ENCODE data around the gene KIFAP3.

KIFAP3 gene

GRCh38 chr1:170041423-170042192 is 32.9 kb downstream of the KIFAP3 start:
- CTCF ChIA-PET = interaction anchor here (1.3 kb wide), 1 partner anchor 14 kb away, joined by 3 read pairs; no protein-coding TSS in a partner anchor

DNA sequence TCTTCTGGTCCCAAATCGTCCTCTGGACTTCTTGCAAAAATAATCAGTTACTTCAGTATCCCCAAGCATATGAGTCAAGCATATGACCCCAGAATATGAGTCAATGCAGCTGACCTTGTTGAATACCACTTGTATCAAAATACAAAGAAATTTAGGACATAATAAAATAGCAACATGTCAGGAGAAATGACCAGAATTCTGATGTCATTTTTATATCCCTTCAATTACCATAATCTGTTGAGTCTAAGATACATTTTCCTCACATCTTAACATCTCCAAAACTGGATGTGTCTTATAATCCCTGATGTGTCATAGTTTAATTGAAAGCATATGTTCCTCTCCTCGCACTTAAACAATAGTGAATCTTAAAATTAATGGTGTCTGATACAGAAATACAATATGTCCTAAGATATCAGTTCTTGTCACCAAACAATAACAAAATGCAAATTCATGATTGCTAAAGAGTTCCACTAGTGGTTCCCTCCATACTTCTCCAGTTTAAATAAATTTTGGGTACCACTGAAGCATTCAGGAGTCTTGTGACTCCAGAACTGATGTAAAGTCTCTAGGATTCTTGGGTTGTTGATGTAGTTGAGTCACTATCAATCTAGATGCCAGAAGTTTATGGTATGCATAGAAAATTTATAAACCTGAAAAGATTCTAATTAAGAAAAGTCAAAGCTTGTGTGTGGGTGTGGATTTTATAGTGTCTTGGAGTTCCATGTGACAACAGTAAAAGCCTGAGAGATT is 41.8 kb downstream of the KIFAP3 start:
- ChIA-PET CTCF (no interaction called here), POLR2A (no interaction called here)
- no peak for DNase-seq (ENCODE audit: extremely low spot score)
- TF ChIP-seq, protein P1, sequence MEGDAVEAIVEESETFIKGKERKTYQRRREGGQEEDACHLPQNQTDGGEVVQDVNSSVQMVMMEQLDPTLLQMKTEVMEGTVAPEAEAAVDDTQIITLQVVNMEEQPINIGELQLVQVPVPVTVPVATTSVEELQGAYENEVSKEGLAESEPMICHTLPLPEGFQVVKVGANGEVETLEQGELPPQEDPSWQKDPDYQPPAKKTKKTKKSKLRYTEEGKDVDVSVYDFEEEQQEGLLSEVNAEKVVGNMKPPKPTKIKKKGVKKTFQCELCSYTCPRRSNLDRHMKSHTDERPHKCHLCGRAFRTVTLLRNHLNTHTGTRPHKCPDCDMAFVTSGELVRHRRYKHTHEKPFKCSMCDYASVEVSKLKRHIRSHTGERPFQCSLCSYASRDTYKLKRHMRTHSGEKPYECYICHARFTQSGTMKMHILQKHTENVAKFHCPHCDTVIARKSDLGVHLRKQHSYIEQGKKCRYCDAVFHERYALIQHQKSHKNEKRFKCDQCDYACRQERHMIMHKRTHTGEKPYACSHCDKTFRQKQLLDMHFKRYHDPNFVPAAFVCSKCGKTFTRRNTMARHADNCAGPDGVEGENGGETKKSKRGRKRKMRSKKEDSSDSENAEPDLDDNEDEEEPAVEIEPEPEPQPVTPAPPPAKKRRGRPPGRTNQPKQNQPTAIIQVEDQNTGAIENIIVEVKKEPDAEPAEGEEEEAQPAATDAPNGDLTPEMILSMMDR (IDR thresholded peaks at IDR 0.05; ENCODE audit: control extremely low read depth, extremely low read depth, low read depth, missing control alignments) = no peak

More at GRCh38 chr1:170041423-170042192, 32.9 kb downstream of the KIFAP3 start:
- POLR2A ChIA-PET = no interaction called here
- DNase-seq (ENCODE audit: extremely low spot score) = no peak
- TF ChIP-seq, protein P1 (IDR thresholded peaks at IDR 0.05; ENCODE audit: control extremely low read depth, extremely low read depth, low read depth, missing control alignments) = no peak

GRCh38 chr1:170030212-170030611 is 44.3 kb downstream of the KIFAP3 start:
- CTCF ChIA-PET = no interaction called here
- DNase-seq (ENCODE audit: extremely low spot score) = no peak
- POLR2A ChIA-PET = no interaction called here
- TF ChIP-seq, protein P1 (IDR thresholded peaks at IDR 0.05; ENCODE audit: control extremely low read depth, extremely low read depth, low read depth, missing control alignments) = no peak

DNA sequence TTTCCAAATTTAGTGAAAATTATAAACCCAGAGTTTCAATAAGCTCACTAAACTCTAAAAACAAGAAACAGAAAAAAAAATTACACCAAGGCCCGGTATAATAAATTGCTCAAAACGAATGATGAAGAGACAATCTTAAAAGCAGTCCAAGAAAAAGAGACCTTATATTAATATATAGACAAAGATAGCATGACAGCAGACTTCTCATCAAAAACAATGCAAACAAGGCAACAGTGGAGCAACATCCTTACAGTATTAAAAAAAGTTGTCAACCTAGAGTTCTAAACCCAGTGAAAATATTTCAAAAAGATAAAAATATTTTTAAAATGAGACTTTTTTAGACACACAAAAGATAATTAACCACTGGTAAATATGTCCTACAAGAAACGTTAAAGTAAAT is 46.7 kb downstream of the KIFAP3 start:
- CTCF ChIA-PET = no interaction called here
- TF ChIP-seq, protein P1 (IDR thresholded peaks at IDR 0.05; ENCODE audit: control extremely low read depth, extremely low read depth, low read depth, missing control alignments) = no peak
- DNase-seq (ENCODE audit: extremely low spot score) = no peak
- POLR2A ChIA-PET = no interaction called here

DNA sequence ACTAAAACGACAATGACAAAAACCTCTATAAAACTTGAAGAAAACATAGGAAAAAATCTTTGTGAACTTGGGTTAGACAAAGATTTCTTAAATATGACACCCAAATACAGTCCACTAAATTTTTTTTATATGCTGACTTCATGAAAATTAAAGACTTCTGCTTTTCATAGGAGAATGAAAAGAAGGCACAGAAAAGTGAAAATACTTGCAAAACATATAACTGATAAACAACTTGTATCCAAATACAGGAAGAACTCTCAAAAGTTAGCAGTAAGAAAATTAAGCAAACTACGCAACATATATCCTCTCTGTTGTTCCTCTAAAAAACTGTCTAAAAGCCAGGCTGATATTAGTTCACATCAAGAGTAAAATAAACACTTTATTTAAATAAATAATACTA is 53.6 kb downstream of the KIFAP3 start:
- POLR2A ChIA-PET = no interaction called here
- DNase-seq (ENCODE audit: extremely low spot score) = no peak
- TF ChIP-seq, protein P1 (IDR thresholded peaks at IDR 0.05; ENCODE audit: control extremely low read depth, extremely low read depth, low read depth, missing control alignments) = no peak
- CTCF ChIA-PET = no interaction called here

GRCh38 chr1:170017478-170017877 is 57.0 kb downstream of the KIFAP3 start:
- CTCF ChIA-PET = no interaction called here
- POLR2A ChIA-PET = no interaction called here
- TF ChIP-seq, protein P1 (IDR thresholded peaks at IDR 0.05; ENCODE audit: control extremely low read depth, extremely low read depth, low read depth, missing control alignments) = no peak
- no peak for DNase-seq (ENCODE audit: extremely low spot score)
